Lower lobe of right lung (tissue), 2 donors: ENCODE results near the gene CISH. TPM values are rescaled to one million over a fixed set of nuclear protein-coding genes. Genes with fewer than 3 reads are reported as not detected.
A peak's percentile ranks its signal among the peaks of the same experiment; 100 is the strongest.

Source experiments
- ATAC-seq, 2 donors: fragments of 200-7000 bp; cut with Tn5 transposase; one replicate each; pipeline ENCODE4 v1.9.1; 2020 to 2022; ENCODE audit warnings: mild to moderate bottlenecking in 2 of 2, moderate library complexity in 2 of 2
- DNase-seq: peaks from one replicate; pipeline ENCODE4 v3.0.0-alpha.2; 2020
- H3K27ac ChIP-seq: fragments of 200-600 bp; one replicate; pipeline ENCODE4 v1.8.0; 2022
- H3K27me3 ChIP-seq: fragments of 200-600 bp; one replicate; pipeline ENCODE4 v1.8.0; 2022; ENCODE audit warnings: low read depth
- H3K36me3 ChIP-seq: fragments of 200-600 bp; one replicate; pipeline ENCODE4 v1.8.0; 2022; ENCODE audit warnings: mild to moderate bottlenecking
- H3K4me1 ChIP-seq: fragments of 200-600 bp; one replicate; pipeline ENCODE4 v1.8.0; 2022
- H3K4me3 ChIP-seq: fragments of 200-600 bp; one replicate; pipeline ENCODE4 v1.8.0; 2022; ENCODE audit warnings: mild to moderate bottlenecking
- H3K9me3 ChIP-seq: fragments of 200-600 bp; one replicate; pipeline ENCODE4 v1.8.0; 2022
- CTCF ChIP-seq: fragments of 200-600 bp; IDR thresholded peaks from one replicate; pipeline ENCODE4 v1.8.0; 2022; ENCODE audit warnings: antibody characterized with exemption, mild to moderate bottlenecking
- intact Hi-C: fragments of 100-400 bp; cut with DNase I; formaldehyde crosslinking; loops from one replicate; pipeline ENCODE4 v1.11.0; 2022
- total RNA-seq: library from RNA; stranded (reverse); fragmentation: NEBNext Ultra II Directional; extraction: Animal tissue kit (Norgen Biotek cat#: 25700); gene quantifications from one replicate; pipeline ENCODE4 v1.2.1, GENCODE V29; 2021
- donor health status: DM: no; HTN: yes; CAD: no; lungs with severe emphysema.

Gene CISH
- total RNA-seq, 1 donor from 2014 or later, result 48.8 TPM

GRCh38 chr3:50637011-50637410 lies 25.4 kb upstream of the CISH start:
- H3K4me1 ChIP-seq, result peaks cover 9% of the 10 kb centered on the region
- TF ChIP-seq CTCF, result no peak
- no peaks in the 10 kb centered on the region for H3K9me3 ChIP-seq
- no peak overlapping the region for H3K27ac ChIP-seq
- H3K4me3 ChIP-seq, result no peak overlapping the region
- H3K36me3 ChIP-seq, result peaks cover 28% of the 10 kb centered on the region
- intact Hi-C loops, result no loop called here
- no peaks in the 10 kb centered on the region for H3K27me3 ChIP-seq
- DNase-seq, result no peak
- no peak for ATAC-seq

GRCh38 chr3:50635066-50635465 lies 23.5 kb upstream of the CISH start:
- peaks cover 14% of the 10 kb centered on the region for H3K4me1 ChIP-seq
- no peaks in the 10 kb centered on the region for H3K27me3 ChIP-seq
- no peak overlapping the region for H3K27ac ChIP-seq
- no peak for TF ChIP-seq CTCF
- intact Hi-C loops, result no loop called here
- no peak for ATAC-seq
- no peak for DNase-seq
- no peak overlapping the region for H3K4me3 ChIP-seq
- H3K9me3 ChIP-seq, result no peaks in the 10 kb centered on the region
- peaks cover 8% of the 10 kb centered on the region for H3K36me3 ChIP-seq

DNA sequence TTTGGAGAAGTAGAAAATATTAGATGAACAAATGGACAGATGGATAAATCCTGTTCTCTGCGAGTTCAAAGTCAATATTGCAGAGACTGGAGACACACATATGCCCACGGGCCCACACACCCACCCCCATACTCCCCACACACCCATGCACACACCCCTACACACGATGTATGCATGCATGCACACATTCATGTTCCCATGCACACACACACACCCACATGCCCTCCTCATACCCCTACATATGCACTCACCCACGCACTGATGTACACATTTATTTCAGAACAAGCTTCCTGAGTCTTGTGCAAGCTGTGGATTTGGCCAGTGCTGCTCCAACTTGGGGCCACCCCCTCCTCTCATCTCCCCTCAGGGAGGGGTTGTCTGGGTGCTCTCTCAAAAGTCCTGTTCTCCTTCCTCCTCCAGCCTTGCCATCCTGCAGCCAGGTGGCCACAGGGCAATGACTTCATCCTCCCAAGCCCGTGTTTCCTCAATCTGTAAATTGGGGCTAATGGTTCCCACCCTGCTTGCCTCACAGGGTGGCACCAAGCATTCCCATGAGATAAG lies 21.7 kb upstream of the CISH start:
- TF ChIP-seq CTCF, result no peak
- Histone ChIP-seq H3K9me3 (no peaks in the 10 kb centered on the region), H3K36me3 (no peaks in the 10 kb centered on the region), H3K27me3 (no peaks in the 10 kb centered on the region), H3K4me1 (peaks cover 24% of the 10 kb centered on the region), H3K4me3 (no peak overlapping the region), H3K27ac (no peak overlapping the region)
- ATAC-seq (peak in 1 of 2 donors; percentile 13), DNase-seq (no peak)
- intact Hi-C loops, result no loop called here

DNA sequence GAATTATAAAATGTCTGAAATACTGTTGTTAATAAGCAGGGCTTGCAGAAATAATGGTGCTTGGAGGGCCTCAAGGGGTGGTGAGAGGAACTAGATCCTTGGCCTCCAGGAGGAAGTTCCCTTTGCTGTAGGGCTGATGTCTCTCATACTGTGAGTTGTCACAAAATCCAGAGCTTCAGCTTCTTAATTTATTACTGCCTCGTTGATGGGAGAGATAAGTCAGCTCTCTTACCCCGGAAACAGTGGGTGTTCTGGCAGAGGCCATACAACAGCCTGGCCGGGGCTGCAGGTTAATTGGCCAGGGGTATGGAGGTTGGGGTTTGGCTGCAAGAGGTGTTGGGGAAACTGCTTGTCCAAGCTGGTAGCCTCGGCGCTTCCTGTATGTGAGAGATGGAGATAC lies 20.9 kb upstream of the CISH start:
- no peak overlapping the region for H3K27ac ChIP-seq
- H3K4me1 ChIP-seq, result peaks cover 33% of the 10 kb centered on the region
- no peaks in the 10 kb centered on the region for H3K9me3 ChIP-seq
- ATAC-seq (peak in 1 of 2 donors; percentile 29), DNase-seq (no peak)
- no peaks in the 10 kb centered on the region for H3K36me3 ChIP-seq
- intact Hi-C loops, result no loop called here
- H3K27me3 ChIP-seq, result no peaks in the 10 kb centered on the region
- TF ChIP-seq CTCF, result no peak
- no peak overlapping the region for H3K4me3 ChIP-seq

- Histone ChIP-seq H3K27ac (no peak overlapping the region), H3K36me3 (no peaks in the 10 kb centered on the region), H3K4me3 (no peak overlapping the region), H3K9me3 (no peaks in the 10 kb centered on the region), H3K4me1 (peaks cover 40% of the 10 kb centered on the region), H3K27me3 (no peaks in the 10 kb centered on the region)
- DNase-seq (no peak), ATAC-seq (no peak)
- intact Hi-C loops, result no loop called here
- TF ChIP-seq CTCF, result no peak
Measured at GRCh38 chr3:50630877-50631276, 19.3 kb upstream of the CISH start.

DNA sequence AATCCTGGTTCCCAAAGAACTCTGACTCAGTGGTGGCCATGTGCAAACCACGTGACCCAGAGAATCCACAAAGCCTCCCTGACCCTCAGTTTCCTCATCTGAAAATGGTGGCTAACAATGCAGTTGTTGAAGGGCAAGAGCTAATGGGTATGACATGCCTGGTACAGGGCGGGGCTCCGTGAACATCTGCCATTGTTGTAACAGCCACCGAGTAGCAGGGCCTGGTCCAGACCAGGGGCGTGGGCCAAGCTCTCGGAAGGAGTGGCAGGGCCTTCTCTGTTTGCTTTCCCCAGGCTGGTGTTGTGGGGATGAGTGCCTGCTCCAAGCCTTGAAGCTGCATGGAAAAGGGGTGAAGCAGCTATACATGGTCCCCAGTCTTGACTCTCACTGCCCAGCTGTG lies 18.8 kb upstream of the CISH start:
- DNase-seq (no peak), ATAC-seq (no peak)
- no peaks in the 10 kb centered on the region for H3K27me3 ChIP-seq
- intact Hi-C loops, result no loop called here
- H3K4me3 ChIP-seq, result no peak overlapping the region
- peaks cover 44% of the 10 kb centered on the region for H3K4me1 ChIP-seq
- H3K9me3 ChIP-seq, result no peaks in the 10 kb centered on the region
- TF ChIP-seq CTCF, result no peak
- H3K36me3 ChIP-seq, result no peaks in the 10 kb centered on the region
- H3K27ac ChIP-seq, result no peak overlapping the region
